WTC11 (cell line): ENCODE results near the gene MSANTD1.

ENCODE experiments used
- CREB1 ChIP-seq: sonication (generic); formaldehyde crosslinking; IDR thresholded peaks from 2 replicates; pipeline ENCODE4 v1.8.0; 2023; ENCODE audit warnings: mild to moderate bottlenecking, missing genetic modification reagents
- CTCF ChIP-seq: fragments of 200-600 bp; IDR thresholded peaks from 2 replicates; pipeline ENCODE4 v1.8.0; 2022; ENCODE audit warnings: antibody characterized with exemption
- PREB ChIP-seq: sonication (generic); formaldehyde crosslinking; IDR thresholded peaks from 2 replicates; pipeline ENCODE4 v1.8.1; 2022; ENCODE audit warnings: mild to moderate bottlenecking, missing genetic modification reagents, moderate library complexity, borderline replicate concordance

- TF ChIP-seq CREB1 (CRISPR knock-in tag) = no peak
- TF ChIP-seq CTCF = no peak
- no peak for TF ChIP-seq PREB
Observed at GRCh38 chr4:3245676-3246075, 3.3 kb upstream of the MSANTD1 start.
